ENCODE results near the gene MLLT3. TPM values are rescaled to one million over a fixed set of nuclear protein-coding genes. Genes with fewer than 3 reads are reported as not detected.
A peak's percentile ranks its signal among the peaks of the same experiment; 100 is the strongest.
"Not testable (repeated sequence)": the region's sequence is repeated elsewhere in the genome, so short reads cannot be mapped to it uniquely, and the experiment has no call there.

MLLT3 gene
- total RNA-seq, 4 donors from 2014 or later: 9.4 to 38.2 (median 30.2) TPM

DNA sequence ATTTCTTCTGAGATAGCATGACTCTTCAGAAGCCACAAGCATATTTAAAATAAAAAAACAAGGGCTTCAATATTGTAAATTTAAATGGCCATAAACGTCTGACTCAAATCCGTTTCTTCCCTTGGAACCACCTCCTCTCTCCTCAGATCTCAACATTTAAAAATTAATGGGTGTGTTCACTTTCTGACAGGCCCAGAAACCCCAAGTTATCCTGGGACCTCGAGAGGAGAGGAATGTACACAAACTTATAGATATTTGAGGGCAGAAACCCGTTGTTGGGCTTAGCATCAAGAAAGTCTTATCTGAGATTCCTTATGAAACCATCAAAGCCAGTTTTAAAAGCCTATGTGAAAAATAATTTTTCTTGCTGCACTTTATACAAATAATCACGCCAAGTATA, 29.2 kb downstream of the MLLT3 start:
- 54 to 62% methylated on average over 5 of the region's 5 CpGs for WGBS, 2 donors (ENCODE audit: low coverage in 1 of 2)
- no peaks in the 10 kb centered on the region for H3K27me3 ChIP-seq
- H3K4me3 ChIP-seq: no peak overlapping the region
- no peaks in the 10 kb centered on the region for H3K36me3 ChIP-seq
- no peak for DNase-seq
- no peaks in the 10 kb centered on the region for H3K9me3 ChIP-seq
- H3K27ac ChIP-seq: peak overlapping the region in 1 of 4 donors; percentile 10
- in situ Hi-C loops (cut with MboI; ENCODE audit: low pct_ligation_motif_present in 1 of 4, low pct_unique_long_range_greater_than_20kb in 1 of 4, low sequenced_read_pairs in 3 of 4) (no loop called here), intact Hi-C loops (cut with DNase I; ENCODE audit: low total_unique reads) (no loop called here)
- TF ChIP-seq, protein P1, sequence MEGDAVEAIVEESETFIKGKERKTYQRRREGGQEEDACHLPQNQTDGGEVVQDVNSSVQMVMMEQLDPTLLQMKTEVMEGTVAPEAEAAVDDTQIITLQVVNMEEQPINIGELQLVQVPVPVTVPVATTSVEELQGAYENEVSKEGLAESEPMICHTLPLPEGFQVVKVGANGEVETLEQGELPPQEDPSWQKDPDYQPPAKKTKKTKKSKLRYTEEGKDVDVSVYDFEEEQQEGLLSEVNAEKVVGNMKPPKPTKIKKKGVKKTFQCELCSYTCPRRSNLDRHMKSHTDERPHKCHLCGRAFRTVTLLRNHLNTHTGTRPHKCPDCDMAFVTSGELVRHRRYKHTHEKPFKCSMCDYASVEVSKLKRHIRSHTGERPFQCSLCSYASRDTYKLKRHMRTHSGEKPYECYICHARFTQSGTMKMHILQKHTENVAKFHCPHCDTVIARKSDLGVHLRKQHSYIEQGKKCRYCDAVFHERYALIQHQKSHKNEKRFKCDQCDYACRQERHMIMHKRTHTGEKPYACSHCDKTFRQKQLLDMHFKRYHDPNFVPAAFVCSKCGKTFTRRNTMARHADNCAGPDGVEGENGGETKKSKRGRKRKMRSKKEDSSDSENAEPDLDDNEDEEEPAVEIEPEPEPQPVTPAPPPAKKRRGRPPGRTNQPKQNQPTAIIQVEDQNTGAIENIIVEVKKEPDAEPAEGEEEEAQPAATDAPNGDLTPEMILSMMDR (IDR thresholded peaks at IDR 0.05): no peak
- TF ChIP-seq POLR2A (IDR thresholded peaks at IDR 0.05) (no peak), POLR2AphosphoS5 (IDR thresholded peaks at IDR 0.05) (no peak), EP300 (IDR thresholded peaks at IDR 0.05; ENCODE audit: low read depth) (no peak)
- H3K4me1 ChIP-seq: peaks cover 0 to 19% (median 9%) of the 10 kb centered on the region in 4 donors

DNA sequence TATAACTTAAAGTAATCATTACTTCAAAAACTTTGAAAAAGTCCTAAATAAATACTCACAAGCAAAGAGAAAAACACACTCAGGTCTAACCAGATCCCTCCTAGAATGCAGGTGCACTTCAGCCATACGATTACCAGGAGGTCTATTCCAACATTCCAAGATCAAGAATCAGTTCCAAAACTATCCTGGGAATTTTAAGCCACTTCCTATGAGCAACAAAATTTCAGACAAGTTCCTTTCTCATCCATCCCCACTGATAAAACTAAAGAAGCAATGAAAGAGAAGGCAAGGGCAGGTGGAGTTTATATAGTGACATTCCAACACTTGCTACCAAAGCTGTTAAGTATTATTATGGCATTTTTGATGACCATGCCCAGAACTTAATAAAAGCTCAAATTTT, 29.6 kb downstream of the MLLT3 start:
- WGBS, 2 donors (ENCODE audit: low coverage in 1 of 2): 69 to 70% methylated on average over 1 of the region's 1 CpG

DNA sequence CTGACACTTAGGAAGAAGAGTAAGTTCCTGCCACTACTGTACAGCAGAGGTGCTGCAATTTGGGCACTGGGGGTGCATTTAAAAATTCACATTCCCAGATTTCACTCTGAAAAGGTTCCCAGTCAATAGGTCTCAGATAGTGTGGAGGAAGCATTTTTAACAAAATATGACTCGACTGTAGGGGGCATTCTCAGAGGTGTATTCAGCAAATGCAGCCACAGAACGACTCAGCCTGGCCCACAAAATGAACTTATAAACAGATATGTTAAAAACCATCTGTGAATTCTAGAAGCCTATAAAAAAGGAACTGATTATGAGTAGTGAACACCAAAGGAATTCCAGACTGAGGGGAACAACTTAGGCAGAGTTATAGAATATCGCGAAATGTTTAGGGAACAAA, 31.1 kb downstream of the MLLT3 start:
- intact Hi-C loops (cut with DNase I; ENCODE audit: low total_unique reads): no loop called here
- DNase-seq: no peak
- in situ Hi-C loops (cut with MboI; ENCODE audit: low pct_ligation_motif_present in 1 of 4, low pct_unique_long_range_greater_than_20kb in 1 of 4, low sequenced_read_pairs in 3 of 4): no loop called here
- Histone ChIP-seq H3K27ac (no peak overlapping the region), H3K27me3 (no peaks in the 10 kb centered on the region), H3K4me1 (peaks cover 0 to 10% (median 9%) of the 10 kb centered on the region in 4 donors), H3K4me3 (no peak overlapping the region), H3K9me3 (no peaks in the 10 kb centered on the region), H3K36me3 (no peaks in the 10 kb centered on the region)
- TF ChIP-seq EP300 (IDR thresholded peaks at IDR 0.05; ENCODE audit: low read depth) (no peak), POLR2AphosphoS5 (IDR thresholded peaks at IDR 0.05) (no peak), POLR2A (IDR thresholded peaks at IDR 0.05) (no peak)
- TF ChIP-seq, protein P1 (IDR thresholded peaks at IDR 0.05): no peak
- 69 to 85% methylated on average over 4 of the region's 4 CpGs for WGBS, 2 donors (ENCODE audit: low coverage in 1 of 2)

More for the DNA sequence above, 29.6 kb downstream of the MLLT3 start:
- DNase-seq: no peak
- Histone ChIP-seq H3K9me3 (no peaks in the 10 kb centered on the region), H3K36me3 (no peaks in the 10 kb centered on the region), H3K27me3 (no peaks in the 10 kb centered on the region), H3K4me3 (no peak overlapping the region), H3K27ac (peak overlapping the region in 1 of 4 donors; percentile 10), H3K4me1 (peaks cover 0 to 15% (median 9%) of the 10 kb centered on the region in 4 donors)
- in situ Hi-C loops (cut with MboI; ENCODE audit: low pct_ligation_motif_present in 1 of 4, low pct_unique_long_range_greater_than_20kb in 1 of 4, low sequenced_read_pairs in 3 of 4): no loop called here
- intact Hi-C loops (cut with DNase I; ENCODE audit: low total_unique reads): no loop called here
- TF ChIP-seq, protein P1 (IDR thresholded peaks at IDR 0.05): no peak
- TF ChIP-seq EP300 (IDR thresholded peaks at IDR 0.05; ENCODE audit: low read depth) (no peak), POLR2A (IDR thresholded peaks at IDR 0.05) (no peak), POLR2AphosphoS5 (IDR thresholded peaks at IDR 0.05) (no peak)

DNA sequence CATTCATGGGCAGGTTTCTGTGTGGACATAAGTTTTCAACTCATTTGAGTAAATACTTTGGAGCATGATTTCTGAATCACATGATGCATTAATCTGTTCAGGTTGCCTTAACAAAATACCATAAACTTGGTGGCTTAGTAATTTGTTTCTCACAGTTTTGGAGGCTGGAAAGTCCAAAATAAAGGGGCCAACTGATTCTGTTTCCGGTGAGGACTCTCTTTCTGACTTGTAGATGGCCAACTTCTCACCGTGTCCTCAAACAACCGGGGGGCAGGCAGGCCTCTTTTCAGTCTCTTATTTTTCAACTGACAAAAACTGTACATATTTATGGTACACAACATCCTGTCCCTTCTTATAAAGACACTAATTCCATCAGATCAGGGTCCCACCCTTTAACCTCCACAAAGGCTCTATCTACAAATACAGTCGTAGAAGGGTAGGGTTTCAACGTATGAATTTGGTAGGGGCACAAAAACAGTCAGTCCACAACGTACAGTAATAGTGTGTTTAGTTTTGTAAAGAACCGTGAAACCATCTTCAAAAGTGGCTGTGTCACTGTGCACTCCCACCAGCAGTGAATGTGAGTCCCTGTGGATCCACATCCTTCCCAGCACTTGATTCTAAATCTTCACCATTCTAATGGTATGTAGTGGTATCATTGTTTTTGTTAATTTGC, 37.2 kb downstream of the MLLT3 start:
- H3K4me3 ChIP-seq: no peak overlapping the region
- no peak overlapping the region for H3K27ac ChIP-seq
- intact Hi-C loops (cut with DNase I; ENCODE audit: low total_unique reads): loop anchor here (2.0 kb wide), 1 partner anchor 54 kb away; no protein-coding TSS in a partner anchor
- DNase-seq: no peak
- no peaks in the 10 kb centered on the region for H3K36me3 ChIP-seq
- in situ Hi-C loops (cut with MboI; ENCODE audit: low pct_ligation_motif_present in 1 of 4, low pct_unique_long_range_greater_than_20kb in 1 of 4, low sequenced_read_pairs in 3 of 4): no loop called here
- H3K9me3 ChIP-seq: no peaks in the 10 kb centered on the region
- no peaks in the 10 kb centered on the region for H3K27me3 ChIP-seq
- peaks cover 0 to 26% (median 11%) of the 10 kb centered on the region in 4 donors for H3K4me1 ChIP-seq
- TF ChIP-seq POLR2A (IDR thresholded peaks at IDR 0.05) (no peak), POLR2AphosphoS5 (IDR thresholded peaks at IDR 0.05) (no peak), EP300 (IDR thresholded peaks at IDR 0.05; ENCODE audit: low read depth) (no peak)
- TF ChIP-seq, protein P1 (IDR thresholded peaks at IDR 0.05): no peak
- 73 to 86% methylated on average over 7 of the region's 7 CpGs for WGBS, 2 donors (ENCODE audit: low coverage in 1 of 2)

DNA sequence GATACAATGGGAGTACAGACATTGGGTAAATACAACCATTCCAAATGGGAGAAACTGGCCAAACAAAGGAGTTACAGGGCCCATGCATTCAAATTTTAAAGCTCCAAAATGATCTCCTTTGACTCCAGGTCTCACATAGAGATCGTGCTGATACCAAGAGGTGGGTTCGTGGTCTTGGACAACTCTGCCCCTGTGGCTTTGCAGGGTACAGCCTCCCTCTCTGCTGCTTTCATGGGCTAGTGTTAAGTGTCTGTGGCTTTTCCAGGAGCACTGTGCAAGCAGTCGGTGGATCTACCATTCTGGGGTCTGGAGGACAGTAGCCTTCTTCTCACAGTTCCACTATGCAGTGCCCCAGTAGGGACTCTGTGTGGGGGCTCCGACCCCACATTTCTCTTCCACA, 39.2 kb downstream of the MLLT3 start:
- peak overlapping the region in 1 of 4 donors; percentile 10 for H3K27ac ChIP-seq
- DNase-seq; H3K36me3 ChIP-seq; H3K9me3 ChIP-seq; H3K27me3 ChIP-seq; in situ Hi-C loops (cut with MboI; ENCODE audit: low pct_ligation_motif_present in 1 of 4, low pct_unique_long_range_greater_than_20kb in 1 of 4, low sequenced_read_pairs in 3 of 4); intact Hi-C loops (cut with DNase I; ENCODE audit: low total_unique reads); H3K4me3 ChIP-seq: not testable (repeated sequence)
- peaks cover 4 to 37% (median 15%) of the 10 kb centered on the region in 4 donors for H3K4me1 ChIP-seq
- 80 to 87% methylated on average over 1 to 4 of the region's 4 CpGs for WGBS, 2 donors (ENCODE audit: low coverage in 1 of 2)
